Body of pancreas (tissue), 4 donors: Measurements from ENCODE around the gene LRRC56. TPM values are rescaled to one million over a fixed set of nuclear protein-coding genes. Genes with fewer than 3 reads are reported as not detected.

ENCODE experiments used
- ATAC-seq: fragments of 150-250 bp; one replicate; pipeline ENCODE4 v1.9.1; 2016
- DNase-seq, 4 donors: peaks; one replicate each; pipeline ENCODE4 v3.0.0-alpha.2; 2019
- H3K27ac ChIP-seq, 4 donors: fragments of 200-600 bp; sonication (generic); 1 replicate in 3 of 4; 2 replicates in 1 of 4; pipeline versions ENCODE4 v1.5.1 to v1.6.1; 2016 to 2019; ENCODE audit warnings: mild to moderate bottlenecking in 1 of 4, mixed read lengths in 1 of 4, moderate library complexity in 1 of 4
- H3K27me3 ChIP-seq, 2 donors: fragments of 200-600 bp; sonication (generic); one replicate each; pipeline ENCODE4 v1.6.0; 2016; ENCODE audit warnings: mild to moderate bottlenecking in 1 of 2
- H3K36me3 ChIP-seq, 2 donors: fragments of 200-600 bp; sonication (generic); replicated peaks in 1 of 2; 2 replicates each; pipeline ENCODE4 v1.5.1; 2016; ENCODE audit warnings: low read depth in 2 of 2; ENCODE audit not compliant: insufficient read depth in 1 of 2
- H3K4me1 ChIP-seq: fragments of 200-600 bp; sonication (generic); one replicate; pipeline ENCODE4 v1.6.0; 2016
- H3K4me3 ChIP-seq, 2 donors: fragments of 200-600 bp; sonication (generic); 1 replicate in 1 of 2; 2 replicates in 1 of 2; pipeline ENCODE4 v1.5.1; 2016 to 2019
- H3K9me3 ChIP-seq, 3 donors: fragments of 200-600 bp; sonication (generic); 1 replicate in 2 of 3; 2 replicates in 1 of 3; pipeline ENCODE4 v1.5.1; 2016
- POLR2A ChIP-seq, 3 donors: fragments of 450-650 bp; IDR thresholded peaks; one replicate each; pipeline ENCODE4 v1.6.1; 2016; ENCODE audit warnings: antibody characterized with exemption in 3 of 3, mild to moderate bottlenecking in 2 of 3
- WGBS, 2 donors: methylation state at CpG; one replicate each; pipeline ENCODE4 v1.1.5; 2017; 5-methylcytosine and 5-hydroxymethylcytosine counted together
- intact Hi-C: fragments of 100-400 bp; cut with DNase I; formaldehyde crosslinking; loops from one replicate; pipeline ENCODE4 v1.15.1; 2023
- total RNA-seq, 2 donors: library from RNA; depleted of rRNA; stranded (reverse); fragments of >200 nt; gene quantifications; one replicate each; pipeline ENCODE4 v1.1.0, GENCODE V29; 2016
- TF ChIP-seq, protein P1 (sequence below), 7 experiments: fragments of 450-650 bp in 4 of 7; fragments of 200-600 bp in 3 of 7; sonication (generic) in 3 of 7; IDR thresholded peaks; one replicate each; pipeline ENCODE4 v1.5.1; 2016 to 2019; ENCODE audit warnings: antibody characterized with exemption in 7 of 7

The LRRC56 gene
- total RNA-seq, 2 donors from 2014 or later = 1.6 to 2.3 TPM

DNA sequence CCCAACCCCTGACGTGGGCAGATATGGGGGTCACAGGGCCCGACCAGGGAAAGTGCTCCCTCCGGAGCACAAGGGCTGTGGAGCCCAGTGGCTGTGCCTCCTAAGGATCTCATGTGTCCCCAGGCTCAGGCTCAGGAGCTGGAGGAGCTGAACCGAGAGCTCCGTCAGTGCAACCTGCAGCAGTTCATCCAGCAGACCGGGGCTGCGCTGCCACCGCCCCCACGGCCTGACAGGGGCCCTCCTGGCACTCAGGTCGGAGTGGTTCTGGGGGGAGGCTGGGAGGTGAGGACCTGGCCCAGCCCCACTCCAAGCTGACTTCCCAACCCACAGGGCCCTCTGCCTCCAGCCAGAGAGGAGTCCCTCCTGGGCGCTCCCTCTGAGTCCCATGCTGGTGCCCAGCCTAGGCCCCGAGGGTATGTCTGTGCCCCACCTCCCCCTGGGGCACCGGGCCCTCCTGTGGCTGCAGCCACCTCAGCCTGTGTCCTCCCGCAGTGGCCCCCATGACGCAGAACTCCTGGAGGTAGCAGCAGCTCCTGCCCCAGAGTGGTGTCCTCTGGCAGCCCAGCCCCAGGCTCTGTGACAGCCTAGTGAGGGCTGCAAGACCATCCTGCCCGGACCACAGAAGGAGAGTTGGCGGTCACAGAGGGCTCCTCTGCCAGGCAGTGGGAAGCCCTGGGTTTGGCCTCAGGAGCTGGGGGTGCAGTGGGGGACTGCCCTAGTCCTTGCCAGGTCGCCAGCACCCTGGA, 25.9 kb downstream of the LRRC56 start:
- no peak for ATAC-seq
- H3K4me3 ChIP-seq = no peak overlapping the region
- TF ChIP-seq POLR2A (IDR thresholded peaks at IDR 0.05) = no peak
- TF ChIP-seq, protein P1, sequence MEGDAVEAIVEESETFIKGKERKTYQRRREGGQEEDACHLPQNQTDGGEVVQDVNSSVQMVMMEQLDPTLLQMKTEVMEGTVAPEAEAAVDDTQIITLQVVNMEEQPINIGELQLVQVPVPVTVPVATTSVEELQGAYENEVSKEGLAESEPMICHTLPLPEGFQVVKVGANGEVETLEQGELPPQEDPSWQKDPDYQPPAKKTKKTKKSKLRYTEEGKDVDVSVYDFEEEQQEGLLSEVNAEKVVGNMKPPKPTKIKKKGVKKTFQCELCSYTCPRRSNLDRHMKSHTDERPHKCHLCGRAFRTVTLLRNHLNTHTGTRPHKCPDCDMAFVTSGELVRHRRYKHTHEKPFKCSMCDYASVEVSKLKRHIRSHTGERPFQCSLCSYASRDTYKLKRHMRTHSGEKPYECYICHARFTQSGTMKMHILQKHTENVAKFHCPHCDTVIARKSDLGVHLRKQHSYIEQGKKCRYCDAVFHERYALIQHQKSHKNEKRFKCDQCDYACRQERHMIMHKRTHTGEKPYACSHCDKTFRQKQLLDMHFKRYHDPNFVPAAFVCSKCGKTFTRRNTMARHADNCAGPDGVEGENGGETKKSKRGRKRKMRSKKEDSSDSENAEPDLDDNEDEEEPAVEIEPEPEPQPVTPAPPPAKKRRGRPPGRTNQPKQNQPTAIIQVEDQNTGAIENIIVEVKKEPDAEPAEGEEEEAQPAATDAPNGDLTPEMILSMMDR (IDR thresholded peaks at IDR 0.05) = no peak
- no peaks in the 10 kb centered on the region for H3K9me3 ChIP-seq
- peak overlapping the region in 1 of 4 donors; percentile 99 for H3K27ac ChIP-seq
- H3K4me1 ChIP-seq = peaks cover 57% of the 10 kb centered on the region
- no peaks in the 10 kb centered on the region for H3K36me3 ChIP-seq
- intact Hi-C loops = no loop called here
- DNase-seq = no peak
- H3K27me3 ChIP-seq = no peaks in the 10 kb centered on the region
- WGBS, 2 donors = 82% methylated on average over 16 of the region's 18 CpGs; no CpG with 5 or more reads in 1 of the 2 donors

DNA sequence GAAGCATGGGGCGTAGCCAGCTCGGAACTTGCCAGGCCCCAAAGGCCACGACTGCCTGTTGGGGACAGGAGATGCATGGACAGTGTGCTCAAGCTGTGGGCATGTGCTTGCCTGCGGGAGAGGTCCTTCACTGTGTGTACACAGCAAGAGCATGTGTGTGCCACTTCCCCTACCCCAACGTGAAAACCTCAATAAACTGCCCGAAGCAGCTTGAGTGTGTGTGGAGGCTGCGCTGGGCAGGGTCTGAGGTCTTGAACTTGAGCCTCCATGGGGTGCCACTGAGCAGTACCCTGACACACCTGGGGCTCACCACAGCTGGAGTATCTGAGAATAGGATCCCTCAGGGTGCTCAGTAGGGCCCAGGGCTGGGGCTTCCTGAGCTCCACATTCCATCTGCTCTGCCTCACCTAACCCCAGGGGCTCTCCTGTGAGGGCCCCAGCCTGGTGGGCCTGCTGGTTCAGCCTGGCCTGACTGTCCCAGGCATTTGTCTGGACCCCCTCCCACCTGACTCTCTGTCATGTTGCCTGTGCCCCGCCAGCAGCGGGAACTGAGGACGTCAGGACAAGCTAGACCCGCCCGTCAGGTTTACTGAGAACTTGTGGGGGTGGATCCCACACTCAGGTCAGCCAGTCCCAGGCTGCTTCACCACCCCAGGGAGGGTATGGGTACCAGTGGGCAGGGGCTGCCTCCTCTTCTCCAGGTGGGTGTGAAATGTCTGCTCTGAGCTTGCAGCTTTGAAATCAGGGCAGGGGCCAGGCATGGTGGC, 26.7 kb downstream of the LRRC56 start:
- no peaks in the 10 kb centered on the region for H3K9me3 ChIP-seq
- no peaks in the 10 kb centered on the region for H3K27me3 ChIP-seq
- ATAC-seq (no peak), DNase-seq (no peak)
- no peak for TF ChIP-seq POLR2A (IDR thresholded peaks at IDR 0.05)
- TF ChIP-seq, protein P1 (IDR thresholded peaks at IDR 0.05) = no peak
- 83% methylated on average over 9 to 12 of the region's 12 CpGs for WGBS, 2 donors
- peaks cover 54% of the 10 kb centered on the region for H3K4me1 ChIP-seq
- H3K36me3 ChIP-seq = no peaks in the 10 kb centered on the region
- intact Hi-C loops = no loop called here
- no peak overlapping the region for H3K4me3 ChIP-seq
- H3K27ac ChIP-seq = no peak overlapping the region

DNA sequence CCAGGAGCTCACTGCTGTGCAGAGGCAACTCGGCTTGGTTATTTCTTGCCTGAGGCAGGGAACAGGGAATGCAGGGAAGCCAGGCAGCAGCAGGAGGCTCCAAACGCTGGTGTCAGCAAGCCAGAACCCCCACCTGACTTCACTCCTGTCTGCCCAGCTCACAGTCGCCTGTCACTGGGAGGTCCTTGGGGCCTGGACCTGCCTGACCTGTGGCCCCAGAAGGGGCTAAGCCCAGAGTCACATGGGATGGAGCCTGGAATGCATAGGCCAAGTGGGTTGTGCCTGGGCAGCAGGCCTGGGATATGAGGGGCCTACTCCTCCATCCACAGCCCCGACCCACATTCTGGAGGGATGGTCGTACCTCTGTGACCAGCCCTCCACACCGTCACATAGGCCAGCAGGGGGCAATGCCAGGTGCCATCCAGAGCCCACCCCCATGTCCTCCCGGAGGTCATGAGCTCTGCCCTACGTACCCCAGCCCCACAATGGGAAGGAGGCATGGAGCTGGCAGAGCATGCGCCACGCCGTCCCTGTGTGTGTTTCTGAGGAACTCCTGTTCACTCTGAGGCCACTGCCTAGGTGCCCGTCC, 28.7 kb downstream of the LRRC56 start:
- ATAC-seq = no peak
- no peak for TF ChIP-seq POLR2A (IDR thresholded peaks at IDR 0.05)
- TF ChIP-seq, protein P1 (IDR thresholded peaks at IDR 0.05) = no peak
- Histone ChIP-seq H3K4me3 (no peak overlapping the region), H3K4me1 (peaks cover 47% of the 10 kb centered on the region), H3K36me3 (no peaks in the 10 kb centered on the region), H3K9me3 (no peaks in the 10 kb centered on the region), H3K27ac (peak overlapping the region in 1 of 4 donors; percentile 11), H3K27me3 (no peaks in the 10 kb centered on the region)
- intact Hi-C loops = no loop called here
- no peak for DNase-seq
- WGBS, 2 donors = 80 to 87% methylated on average over 2 to 12 of the region's 12 CpGs

DNA sequence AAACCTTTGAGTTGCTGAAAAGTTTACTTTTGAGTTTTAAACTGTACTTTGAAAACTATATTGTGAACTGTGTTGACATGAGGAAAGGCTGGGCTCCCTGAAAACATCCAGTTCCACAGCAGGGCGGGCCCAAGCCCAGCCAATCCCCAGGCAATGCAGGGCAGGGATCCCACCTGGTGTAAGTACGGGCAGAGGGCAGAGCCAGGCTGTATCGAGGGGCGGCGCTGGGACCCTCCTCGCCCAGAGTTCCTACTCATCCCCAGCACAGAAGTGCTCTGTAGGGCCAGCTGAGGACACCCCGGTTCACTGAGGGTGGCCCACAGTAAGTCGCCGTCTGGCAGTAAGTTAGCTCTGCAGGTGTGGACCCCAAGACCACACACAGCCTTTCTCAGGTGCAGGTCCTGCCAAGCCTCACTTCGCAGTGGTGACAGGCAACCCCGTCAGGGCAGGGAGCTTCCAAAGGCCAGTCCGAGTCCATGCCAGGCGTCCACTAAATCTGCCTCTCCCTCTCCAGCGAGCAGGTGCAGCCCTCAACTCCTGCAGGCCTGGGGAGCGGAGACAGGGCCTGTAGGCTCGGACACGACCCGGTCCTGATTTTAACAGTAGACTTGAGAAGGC, 29.8 kb downstream of the LRRC56 start:
- ATAC-seq (no peak), DNase-seq (no peak)
- intact Hi-C loops = no loop called here
- Histone ChIP-seq H3K27ac (peak overlapping the region; percentile 41 to 81 (median 76)), H3K27me3 (no peaks in the 10 kb centered on the region), H3K4me1 (peaks cover 39% of the 10 kb centered on the region), H3K4me3 (no peak overlapping the region), H3K9me3 (no peaks in the 10 kb centered on the region), H3K36me3 (no peaks in the 10 kb centered on the region)
- 87 to 88% methylated on average over 6 to 16 of the region's 18 CpGs for whole genome bisulfite sequencing, 2 donors
- no peak for TF ChIP-seq POLR2A (IDR thresholded peaks at IDR 0.05)
- TF ChIP-seq, protein P1 (IDR thresholded peaks at IDR 0.05) = no peak
